Pancreas (tissue), 10 donors: ENCODE measurements around the gene IQCN. TPM values are rescaled to one million over a fixed set of nuclear protein-coding genes. Genes with fewer than 3 reads are reported as not detected.
A peak's percentile ranks its signal among the peaks of the same experiment; 100 is the strongest.

Experiments used
- ATAC-seq, 4 donors: fragments of 200-7000 bp; cut with Tn5 transposase; one replicate each; pipeline versions ENCODE4 v1.8.0 to v1.9.1; 2020; ENCODE audit warnings: mild to moderate bottlenecking in 4 of 4, moderate library complexity in 4 of 4
- DNase-seq, 6 donors: peaks; one replicate each; pipeline ENCODE4 v3.0.0-alpha.2; 2020
- FAIRE-seq: peaks from 2 replicates; lab custom pipeline; 2012; peaks lifted over from hg19 to GRCh38; lab: Jason Lieb, UNC
- H3K27ac ChIP-seq, 4 donors: fragments of 200-600 bp; sonication (generic); 1 replicate in 3 of 4; 2 replicates in 1 of 4; pipeline versions ENCODE4 v1.5.0 to v1.8.0; 2020
- H3K27me3 ChIP-seq, 4 donors: fragments of 200-600 bp; one replicate each; pipeline ENCODE4 v1.8.0; 2021
- H3K36me3 ChIP-seq, 3 donors: fragments of 200-600 bp; sonication (generic) in 1 of 3; one replicate each; pipeline versions ENCODE4 v1.5.0 to v1.8.0; 2020 to 2021
- H3K4me1 ChIP-seq, 3 donors: fragments of 200-600 bp; one replicate each; pipeline ENCODE4 v1.8.0; 2021
- H3K4me3 ChIP-seq, 4 donors: fragments of 200-600 bp; sonication (generic) in 2 of 4; one replicate each; pipeline versions ENCODE4 v1.5.0 to v1.8.0; 2020 to 2021
- H3K9me3 ChIP-seq, 4 donors: fragments of 200-600 bp; one replicate each; pipeline ENCODE4 v1.8.0; 2021
- WGBS, 2 donors: extraction: QIAGEN DNeasy Blood & Tissue Kit; methylation state at CpG; one replicate each; pipeline ENCODE4 v1.1.7; 2013; 5-methylcytosine and 5-hydroxymethylcytosine counted together
- intact Hi-C, 3 donors: fragments of 100-400 bp; cut with DNase I; formaldehyde crosslinking; loops; one replicate each; pipeline versions ENCODE4 v1.11.1 to v1.14.2; 2022
- polyA plus RNA-seq, 2 donors: library from polyadenylated mRNA; stranded (reverse); fragments of 200-250 nt; gene quantifications; one replicate each; pipeline ENCODE4 v1.2.3, GENCODE V29; 2013
- total RNA-seq, 6 donors: library from RNA; stranded (reverse); fragmentation: NEBNext Ultra II Directional in 4 of 6; extraction: Animal tissue kit (Norgen Biotek cat#: 25700) in 4 of 6; gene quantifications; one replicate each; pipeline versions ENCODE4 v1.2.1 to v1.2.4, GENCODE V29; 2021 to 2023
- TF ChIP-seq, protein P1 (sequence below), 4 donors: fragments of 200-600 bp; sonication (generic) in 3 of 4; IDR thresholded peaks; one replicate each; pipeline versions ENCODE4 v1.5.0 to v1.8.0; 2021; ENCODE audit warnings: antibody characterized with exemption in 4 of 4
- donor health status: healthy with polysubstance abuse.
- donor health status: DM: no; HTN: no; CAD: no; lungs with moderate emphysema.
- donor health status: DM: no; HTN: no; CAD: no.
- donor health status: control.
- donor health status: control.
- donor health status: Bipolar disorder and iron deficiency.
- donor health status: DM: yes; HTN: yes; CAD: no.
- donor health status: DM: no; HTN: no; CAD: no.
- donor health status: DM: no; HTN: no; CAD: no.
- donor health status: DM: yes; HTN: yes; CAD: no.

Gene IQCN
- total and polyA plus RNA-seq, 8 donors, result 1.0 to 25.3 (median 3.2) TPM

DNA sequence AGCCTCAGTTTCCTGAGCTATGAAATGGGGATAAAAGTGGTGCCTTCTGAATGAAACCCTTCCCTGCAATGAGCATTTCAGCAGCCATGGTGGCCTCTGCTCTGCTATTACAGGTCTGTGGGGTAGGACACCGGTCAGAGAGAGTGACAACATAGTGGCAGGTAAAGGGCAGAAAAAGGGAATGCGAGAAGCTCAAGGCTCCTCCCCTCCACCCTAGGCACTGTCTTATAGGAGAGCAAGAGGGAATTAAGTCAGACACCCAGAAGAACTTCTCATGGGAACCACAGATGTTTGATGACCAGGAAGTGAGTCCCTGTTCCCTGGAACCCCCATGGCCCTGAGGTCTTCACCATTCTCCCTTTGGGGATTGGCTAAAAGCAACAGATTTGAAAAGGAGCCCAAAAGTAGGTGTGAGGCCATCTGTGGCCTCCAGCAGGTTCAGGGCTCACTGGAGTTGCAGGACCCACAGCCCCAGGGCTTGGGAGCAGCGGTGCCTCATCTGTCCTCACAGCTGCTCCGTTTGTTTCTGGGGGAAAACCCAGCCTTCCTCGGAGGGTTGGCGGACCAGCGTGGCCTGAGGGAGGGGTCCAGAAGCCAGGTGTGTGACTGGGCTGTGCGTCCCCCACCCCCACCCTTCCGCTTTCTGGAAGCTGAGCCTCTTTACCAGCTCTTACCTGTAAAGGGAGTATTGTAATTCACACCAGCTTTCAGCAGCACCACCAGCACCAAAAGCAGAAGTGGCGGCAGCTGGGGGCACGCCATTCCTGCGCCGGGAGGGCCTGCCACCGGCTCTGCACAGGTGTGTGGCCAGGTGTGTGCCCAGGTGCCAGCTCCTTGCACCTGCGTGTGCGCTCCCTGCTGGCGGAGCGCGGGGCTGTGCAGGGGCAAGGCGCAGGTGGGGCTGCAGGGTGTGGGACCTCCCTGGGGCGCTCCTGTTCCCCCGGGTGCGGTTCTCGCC is 19.4 kb downstream of the IQCN start:
- FAIRE-seq (no peak), DNase-seq (peak in 5 of 6 donors; percentile 40 to 79 (median 63)), ATAC-seq (peak; percentile 78 to 92 (median 82))
- WGBS, 2 donors, result 12 to 15% methylated on average over 22 to 24 of the region's 24 CpGs
- peak overlapping the region in 2 of 4 donors; percentile 13 to 38 for H3K4me3 ChIP-seq
- H3K27ac ChIP-seq, result no peak overlapping the region
- intact Hi-C loops, result loop anchor here in 2 of 3 donors (5.0 kb wide), 2 partner anchors 43 to 143 kb away; no protein-coding TSS in a partner anchor
- no peaks in the 10 kb centered on the region for H3K9me3 ChIP-seq
- no peaks in the 10 kb centered on the region for H3K36me3 ChIP-seq
- no peaks in the 10 kb centered on the region for H3K4me1 ChIP-seq
- TF ChIP-seq, protein P1, sequence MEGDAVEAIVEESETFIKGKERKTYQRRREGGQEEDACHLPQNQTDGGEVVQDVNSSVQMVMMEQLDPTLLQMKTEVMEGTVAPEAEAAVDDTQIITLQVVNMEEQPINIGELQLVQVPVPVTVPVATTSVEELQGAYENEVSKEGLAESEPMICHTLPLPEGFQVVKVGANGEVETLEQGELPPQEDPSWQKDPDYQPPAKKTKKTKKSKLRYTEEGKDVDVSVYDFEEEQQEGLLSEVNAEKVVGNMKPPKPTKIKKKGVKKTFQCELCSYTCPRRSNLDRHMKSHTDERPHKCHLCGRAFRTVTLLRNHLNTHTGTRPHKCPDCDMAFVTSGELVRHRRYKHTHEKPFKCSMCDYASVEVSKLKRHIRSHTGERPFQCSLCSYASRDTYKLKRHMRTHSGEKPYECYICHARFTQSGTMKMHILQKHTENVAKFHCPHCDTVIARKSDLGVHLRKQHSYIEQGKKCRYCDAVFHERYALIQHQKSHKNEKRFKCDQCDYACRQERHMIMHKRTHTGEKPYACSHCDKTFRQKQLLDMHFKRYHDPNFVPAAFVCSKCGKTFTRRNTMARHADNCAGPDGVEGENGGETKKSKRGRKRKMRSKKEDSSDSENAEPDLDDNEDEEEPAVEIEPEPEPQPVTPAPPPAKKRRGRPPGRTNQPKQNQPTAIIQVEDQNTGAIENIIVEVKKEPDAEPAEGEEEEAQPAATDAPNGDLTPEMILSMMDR (IDR thresholded peaks at IDR 0.05), result peak in 3 of 4 donors; percentile 16 to 27 (median 25)
- H3K27me3 ChIP-seq, result no peaks in the 10 kb centered on the region

DNA sequence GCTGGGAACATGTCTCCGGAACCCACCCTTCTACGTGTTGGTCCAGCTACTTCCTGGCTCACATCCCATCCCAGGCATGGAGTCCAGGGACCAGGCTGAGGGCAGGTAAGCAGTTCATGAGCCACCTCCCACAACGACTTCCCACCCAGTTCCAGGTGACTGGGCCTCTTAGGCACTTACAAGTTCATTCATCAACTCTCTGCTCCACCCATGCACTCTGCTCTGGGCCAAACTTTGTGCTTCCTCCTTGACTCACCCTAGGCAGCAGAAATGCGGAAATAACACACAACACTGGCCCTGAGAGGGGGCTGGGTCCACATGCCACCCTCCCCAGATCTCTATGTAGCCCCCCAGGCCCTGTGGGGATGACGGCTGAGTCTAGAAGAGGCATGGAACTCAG is 20.5 kb downstream of the IQCN start:
- Histone ChIP-seq H3K27ac (no peak overlapping the region), H3K36me3 (no peaks in the 10 kb centered on the region), H3K4me1 (no peaks in the 10 kb centered on the region), H3K4me3 (no peak overlapping the region), H3K27me3 (no peaks in the 10 kb centered on the region), H3K9me3 (no peaks in the 10 kb centered on the region)
- WGBS, 2 donors, result 49 to 58% methylated on average over 5 of the region's 5 CpGs
- intact Hi-C loops, result loop anchor here in 1 of 3 donors (5.0 kb wide), 1 partner anchor 141 kb away; no protein-coding TSS in a partner anchor
- ATAC-seq, result peak in 2 of 4 donors; percentile 29 to 61
- no peak for FAIRE-seq
- DNase-seq, result no peak
- TF ChIP-seq, protein P1 (IDR thresholded peaks at IDR 0.05), result no peak

DNA sequence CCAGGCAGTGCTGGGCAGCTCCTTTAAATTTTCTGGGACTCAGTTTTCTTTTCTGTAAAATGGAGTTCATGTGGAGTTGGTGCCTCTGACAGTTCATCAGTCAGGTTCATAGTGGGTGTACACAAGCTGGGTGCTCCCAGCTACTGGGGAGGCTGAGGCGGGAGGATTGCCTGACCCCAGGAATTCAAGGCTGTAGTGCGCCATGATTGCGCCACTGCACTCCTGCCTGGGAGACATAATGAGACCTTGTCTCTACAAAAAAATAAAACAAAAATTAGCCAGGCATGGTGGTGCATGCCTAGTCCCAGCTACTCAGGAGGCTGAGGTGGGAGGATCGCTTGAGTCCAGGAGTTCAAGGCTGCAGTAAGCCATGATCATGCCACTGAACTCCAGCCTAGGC is 21.1 kb downstream of the IQCN start:
- TF ChIP-seq, protein P1 (IDR thresholded peaks at IDR 0.05), result no peak
- ATAC-seq, result no peak

DNA sequence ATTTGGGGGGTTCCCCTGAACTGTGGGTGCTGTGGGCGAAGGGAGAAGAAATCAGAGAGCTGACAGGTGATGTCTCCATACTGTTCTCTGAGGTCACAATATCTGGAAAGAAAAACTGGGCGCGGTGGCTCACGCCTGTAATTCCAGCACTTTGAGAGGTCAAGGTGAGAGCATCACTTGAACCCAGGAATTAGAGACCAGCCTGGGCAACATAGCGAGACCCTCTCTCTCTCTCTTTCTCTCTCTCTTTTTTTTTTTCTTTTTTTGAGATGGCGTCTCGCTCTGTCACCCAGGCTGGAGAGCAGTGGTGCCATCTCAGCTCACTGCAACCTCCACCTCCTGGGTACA is 21.9 kb downstream of the IQCN start:
- no peak for ATAC-seq
- Histone ChIP-seq H3K4me3 (no peak overlapping the region), H3K27ac (no peak overlapping the region), H3K4me1 (no peaks in the 10 kb centered on the region), H3K27me3 (no peaks in the 10 kb centered on the region), H3K9me3 (no peaks in the 10 kb centered on the region), H3K36me3 (no peaks in the 10 kb centered on the region)
- no peak for DNase-seq
- WGBS, 2 donors, result 57 to 74% methylated on average over 7 of the region's 7 CpGs
- FAIRE-seq, result no peak
- TF ChIP-seq, protein P1 (IDR thresholded peaks at IDR 0.05), result no peak
- intact Hi-C loops, result loop anchor here in 1 of 3 donors (5.0 kb wide), 1 partner anchor 140 kb away; no protein-coding TSS in a partner anchor

More for the DNA sequence above, 21.1 kb downstream of the IQCN start:
- no peaks in the 10 kb centered on the region for H3K4me1 ChIP-seq
- H3K27me3 ChIP-seq, result no peaks in the 10 kb centered on the region
- no peak overlapping the region for H3K27ac ChIP-seq
- no peak for DNase-seq
- H3K36me3 ChIP-seq, result no peaks in the 10 kb centered on the region
- intact Hi-C loops, result loop anchor here in 1 of 3 donors (5.0 kb wide), 1 partner anchor 141 kb away; no protein-coding TSS in a partner anchor
- no peak for FAIRE-seq
- H3K4me3 ChIP-seq, result no peak overlapping the region
- no peaks in the 10 kb centered on the region for H3K9me3 ChIP-seq
- 66 to 86% methylated on average over 4 of the region's 4 CpGs for WGBS, 2 donors
